ENCODE results near the gene NSUN3. TPM values are rescaled to one million over a fixed set of nuclear protein-coding genes. Genes with fewer than 3 reads are reported as not detected.

Gene NSUN3
- polyA plus RNA-seq, 1 of the 3 experiments (the other 2 are of a cell fraction), result 2.9 TPM

- no peak overlapping the region for H3K9ac ChIP-seq
- H3F3A ChIP-seq (replicated peaks; ENCODE audit: insufficient read depth), result peaks cover 12% of the 10 kb centered on the region
- no peak overlapping the region for H2AFZ ChIP-seq (ENCODE audit: low read depth)
- ChIA-PET POLR2A (no interaction called here), CTCF (interaction anchor here (0.9 to 2.0 kb wide), 4 partner anchors 11 to 45 kb away, joined by 3 to 8 read pairs (median 4); no protein-coding TSS in a partner anchor)
- H3K27ac ChIP-seq (ENCODE audit: low read depth in 2 of 2, low read length in 1 of 2), result no peak overlapping the region
- H3K9me3 ChIP-seq, result no peaks in the 10 kb centered on the region
- no peak for DNase-seq
- H3K4me1 ChIP-seq (ENCODE audit: control insufficient read depth in 1 of 2, insufficient read depth in 2 of 2, low read depth in 1 of 2, low read length in 1 of 2), result no peaks in the 10 kb centered on the region; a peak in 1 of 4 replicates
- WGBS (ENCODE audit: low lambda C conversion rate), result 89% methylated on average over 3 of the region's 3 CpGs
- H4K20me1 ChIP-seq (ENCODE audit: insufficient read depth), result no peaks in the 10 kb centered on the region
- H3K36me3 ChIP-seq (replicated peaks in 1 of 2; ENCODE audit: control insufficient read depth in 1 of 2, insufficient read depth in 2 of 2, low read length in 1 of 2), result no peaks in the 10 kb centered on the region
- no peaks in the 10 kb centered on the region for H3K27me3 ChIP-seq (ENCODE audit: insufficient read depth)
- TF ChIP-seq MAX (IDR thresholded peaks at IDR 0.05; ENCODE audit: low read depth) (no peak), IRF3 (IDR thresholded peaks at IDR 0.05; ENCODE audit: low read depth, low read length) (no peak), FOSL2 (IDR thresholded peaks at IDR 0.05; ENCODE audit: borderline replicate concordance, low read depth) (no peak), GABPA (IDR thresholded peaks at IDR 0.05; ENCODE audit: low read depth) (no peak), NRF1 (IDR thresholded peaks at IDR 0.05; ENCODE audit: low read depth, low read length) (no peak), RXRA (IDR thresholded peaks at IDR 0.05; ENCODE audit: borderline replicate concordance, low read depth) (no peak), MEF2A (IDR thresholded peaks at IDR 0.05; ENCODE audit: borderline replicate concordance, low read depth) (no peak), TCF12 (IDR thresholded peaks at IDR 0.05) (no peak), ZBTB33 (IDR thresholded peaks at IDR 0.05; ENCODE audit: borderline replicate concordance, low read depth) (no peak), RAD21 (IDR thresholded peaks at IDR 0.05; ENCODE audit: low read length) (no peak), EZH2phosphoT487 (IDR thresholded peaks at IDR 0.05; ENCODE audit: borderline replicate concordance, low read depth) (no peak), REST (IDR thresholded peaks at IDR 0.05; ENCODE audit: low read depth, low read length) (no peak), SMC3 (IDR thresholded peaks at IDR 0.05; ENCODE audit: low read depth, low read length) (no peak), FOXJ3 (CRISPR knock-in tag; IDR thresholded peaks at IDR 0.05) (no peak)
- H3K79me2 ChIP-seq (ENCODE audit: insufficient read depth), result no peaks in the 10 kb centered on the region; the same call in 1 of the 2 replicates
- H3K4me2 ChIP-seq, result no peak overlapping the region
- H3K9me2 ChIP-seq, result no peaks in the 10 kb centered on the region
- H3K4me3 ChIP-seq (ENCODE audit: low read depth in 2 of 2, low read length in 1 of 2), result no peak overlapping the region
Measured at GRCh38 chr3:94024385-94024784, 38.5 kb upstream of the NSUN3 start.
